ENCODE results near the gene OR2H1.

OR2H1 gene

GRCh38 chr6:29491574-29491973 is 34.6 kb downstream of the OR2H1 start:
- Histone ChIP-seq H3K79me2 (ENCODE audit: insufficient read depth, low read depth) (no peaks in the 10 kb centered on the region), H3K4me1 (ENCODE audit: low read depth, poor library complexity, severe bottlenecking) (no peaks in the 10 kb centered on the region), H3K4me3 (IDR thresholded peaks at IDR 0.05; ENCODE audit: insufficient read depth, low read depth, low read length) (no peak overlapping the region), H4K20me1 (ENCODE audit: insufficient read depth) (no peaks in the 10 kb centered on the region), H3K4me2 (no peak overlapping the region), H2AFZ (ENCODE audit: low read depth) (no peak overlapping the region), H3K9ac (no peak overlapping the region), H3K27me3 (ENCODE audit: insufficient read depth, low read depth) (no peaks in the 10 kb centered on the region), H3K27ac (no peak overlapping the region), H3K36me3 (ENCODE audit: insufficient read depth) (no peaks in the 10 kb centered on the region)
- TF ChIP-seq CTCF (conservative IDR thresholded peaks at IDR 0.05; ENCODE audit: low read depth, low read length), result no peak

- Histone ChIP-seq H3K4me3 (IDR thresholded peaks at IDR 0.05; ENCODE audit: insufficient read depth, low read depth, low read length) (no peak overlapping the region), H3K27me3 (ENCODE audit: insufficient read depth, low read depth) (no peaks in the 10 kb centered on the region), H4K20me1 (ENCODE audit: insufficient read depth) (no peaks in the 10 kb centered on the region), H2AFZ (ENCODE audit: low read depth) (no peak overlapping the region), H3K36me3 (ENCODE audit: insufficient read depth) (no peaks in the 10 kb centered on the region), H3K27ac (no peak overlapping the region), H3K4me1 (ENCODE audit: low read depth, poor library complexity, severe bottlenecking) (no peaks in the 10 kb centered on the region), H3K4me2 (no peak overlapping the region), H3K79me2 (ENCODE audit: insufficient read depth, low read depth) (no peaks in the 10 kb centered on the region), H3K9ac (no peak overlapping the region)
- TF ChIP-seq CTCF (conservative IDR thresholded peaks at IDR 0.05; ENCODE audit: low read depth, low read length), result no peak
These were observed 36.3 kb downstream of the OR2H1 start for GRCh38 chr6:29493261-29493660.

- TF ChIP-seq CTCF (conservative IDR thresholded peaks at IDR 0.05; ENCODE audit: low read depth, low read length), result no peak
- H3K27ac ChIP-seq, result no peak overlapping the region
- no peaks in the 10 kb centered on the region for H3K4me1 ChIP-seq (ENCODE audit: low read depth, poor library complexity, severe bottlenecking)
- no peaks in the 10 kb centered on the region for H3K36me3 ChIP-seq (ENCODE audit: insufficient read depth)
- H4K20me1 ChIP-seq (ENCODE audit: insufficient read depth), result no peaks in the 10 kb centered on the region
- H3K27me3 ChIP-seq (ENCODE audit: insufficient read depth, low read depth), result no peaks in the 10 kb centered on the region
- no peak overlapping the region for H2AFZ ChIP-seq (ENCODE audit: low read depth)
- H3K9ac ChIP-seq, result no peak overlapping the region
- no peak overlapping the region for H3K4me3 ChIP-seq (IDR thresholded peaks at IDR 0.05; ENCODE audit: insufficient read depth, low read depth, low read length)
- H3K4me2 ChIP-seq, result no peak overlapping the region
- H3K79me2 ChIP-seq (ENCODE audit: insufficient read depth, low read depth), result no peaks in the 10 kb centered on the region
These were observed 37.2 kb downstream of the OR2H1 start for GRCh38 chr6:29494131-29494530.

- H3K4me1 ChIP-seq (ENCODE audit: low read depth, poor library complexity, severe bottlenecking), result no peaks in the 10 kb centered on the region
These were observed 38.6 kb downstream of the OR2H1 start for GRCh38 chr6:29495571-29495970.

More at GRCh38 chr6:29495571-29495970, 38.6 kb downstream of the OR2H1 start:
- H3K36me3 ChIP-seq (ENCODE audit: insufficient read depth), result no peaks in the 10 kb centered on the region
- H3K79me2 ChIP-seq (ENCODE audit: insufficient read depth, low read depth), result no peaks in the 10 kb centered on the region
- H4K20me1 ChIP-seq (ENCODE audit: insufficient read depth), result no peaks in the 10 kb centered on the region
- no peaks in the 10 kb centered on the region for H3K27me3 ChIP-seq (ENCODE audit: insufficient read depth, low read depth)
- no peak overlapping the region for H3K4me3 ChIP-seq (IDR thresholded peaks at IDR 0.05; ENCODE audit: insufficient read depth, low read depth, low read length)
- no peak overlapping the region for H3K27ac ChIP-seq
- H3K4me2 ChIP-seq, result no peak overlapping the region
- H2AFZ ChIP-seq (ENCODE audit: low read depth), result no peak overlapping the region
- no peak overlapping the region for H3K9ac ChIP-seq
- TF ChIP-seq CTCF (conservative IDR thresholded peaks at IDR 0.05; ENCODE audit: low read depth, low read length), result no peak
